A172 (cell line): ENCODE results near the gene TXNDC8. TPM values are rescaled to one million over a fixed set of nuclear protein-coding genes. Genes with fewer than 3 reads are reported as not detected.
A peak's percentile ranks its signal among the peaks of the same experiment; 100 is the strongest.

Source experiments
- DNase-seq: peaks from one replicate; pipeline ENCODE4 v3.0.0-alpha.2; 2015; ENCODE audit warnings: low spot score
- total RNA-seq: library from RNA; depleted of rRNA; stranded (reverse); fragments of >200 nt; shearing (Covaris generic); gene quantifications from 2 replicates; pipeline ENCODE4 v1.2.3, GENCODE V29; 2014; rRNA removed

TXNDC8 gene
- total RNA-seq, 1 experiment from 2014 or later = not detected

DNA sequence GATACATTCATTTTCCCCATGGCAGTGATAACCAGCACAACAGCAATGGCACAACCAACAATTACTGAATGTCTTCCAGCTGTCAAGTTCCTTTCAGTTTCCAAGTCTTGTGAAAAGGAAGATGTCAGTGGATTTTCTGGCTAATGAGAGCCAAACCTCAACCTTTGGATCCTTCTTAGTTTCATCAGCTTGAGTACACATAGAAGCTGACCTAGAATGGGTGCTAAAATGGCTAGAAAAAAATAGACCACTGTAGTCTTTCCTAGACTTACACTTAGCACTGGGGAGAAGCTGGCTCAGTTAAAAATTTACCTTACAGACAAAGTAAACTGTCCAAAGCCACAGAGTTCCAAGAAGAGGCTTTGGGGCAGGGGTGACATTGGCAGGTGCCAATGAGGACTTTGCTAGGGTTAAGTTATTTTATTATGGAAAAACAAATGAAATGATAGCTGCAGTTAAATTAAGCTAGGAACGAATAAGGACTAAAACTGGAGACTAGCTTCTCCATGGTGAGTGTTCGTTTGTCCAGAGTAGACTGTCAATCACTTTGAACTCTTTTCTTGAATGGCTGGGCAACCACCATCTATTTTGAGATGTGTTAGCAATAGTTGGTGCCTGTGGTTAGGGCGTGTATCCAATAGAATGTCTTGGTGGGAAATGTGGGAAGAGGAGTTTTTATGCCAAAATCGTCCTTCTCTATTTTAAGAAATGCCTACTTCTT, 55.5 kb downstream of the TXNDC8 start:
- DNase-seq = peak; percentile 42

DNA sequence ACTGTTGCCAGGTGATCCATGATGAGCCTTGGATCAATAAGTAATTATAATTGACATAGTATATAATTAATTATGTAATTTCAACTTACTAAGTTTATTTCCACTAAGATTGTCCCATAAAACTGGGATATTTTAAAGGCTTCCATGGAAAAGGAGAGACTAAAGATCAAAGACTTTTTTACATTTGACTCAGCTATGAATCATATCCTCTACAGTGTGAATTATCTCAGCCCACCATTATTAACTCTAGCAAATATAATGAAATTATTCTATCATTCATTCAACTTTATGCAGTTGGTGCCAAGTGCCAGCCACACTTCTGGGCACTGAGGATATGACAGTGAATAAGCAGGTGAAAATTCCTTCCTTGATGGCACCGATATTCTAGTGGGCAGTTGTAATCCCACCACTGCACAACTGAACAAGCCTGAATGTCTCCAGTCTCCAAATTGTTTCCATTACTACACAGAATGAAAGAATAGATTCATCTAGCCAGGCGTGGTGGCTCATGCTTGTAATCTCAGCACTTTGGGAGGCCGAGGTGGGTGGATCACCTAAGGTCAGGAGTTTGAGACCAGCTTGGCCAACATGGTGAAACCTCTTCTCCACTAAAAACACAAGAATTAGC, 59.5 kb downstream of the TXNDC8 start:
- peak; percentile 82 for DNase-seq

DNA sequence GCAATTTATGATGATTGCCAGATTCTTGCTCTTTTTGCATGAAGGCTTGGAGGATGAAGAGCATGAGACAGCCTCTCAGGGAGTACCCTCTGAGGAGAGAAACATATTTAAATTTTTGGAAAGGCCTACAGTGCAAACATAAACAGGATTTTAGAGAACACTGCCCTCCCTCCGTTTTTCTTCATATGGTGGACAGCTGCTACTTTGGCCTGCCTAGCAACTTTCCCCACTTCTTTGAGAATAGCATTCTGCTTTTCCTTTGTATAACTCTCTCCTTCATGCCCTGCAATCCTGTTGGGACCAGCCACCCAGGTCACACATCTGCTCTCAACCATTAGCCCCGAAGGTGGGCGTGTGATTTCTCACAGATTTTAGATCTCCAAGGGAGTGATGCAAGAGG, 60.9 kb downstream of the TXNDC8 start:
- no peak for DNase-seq

DNA sequence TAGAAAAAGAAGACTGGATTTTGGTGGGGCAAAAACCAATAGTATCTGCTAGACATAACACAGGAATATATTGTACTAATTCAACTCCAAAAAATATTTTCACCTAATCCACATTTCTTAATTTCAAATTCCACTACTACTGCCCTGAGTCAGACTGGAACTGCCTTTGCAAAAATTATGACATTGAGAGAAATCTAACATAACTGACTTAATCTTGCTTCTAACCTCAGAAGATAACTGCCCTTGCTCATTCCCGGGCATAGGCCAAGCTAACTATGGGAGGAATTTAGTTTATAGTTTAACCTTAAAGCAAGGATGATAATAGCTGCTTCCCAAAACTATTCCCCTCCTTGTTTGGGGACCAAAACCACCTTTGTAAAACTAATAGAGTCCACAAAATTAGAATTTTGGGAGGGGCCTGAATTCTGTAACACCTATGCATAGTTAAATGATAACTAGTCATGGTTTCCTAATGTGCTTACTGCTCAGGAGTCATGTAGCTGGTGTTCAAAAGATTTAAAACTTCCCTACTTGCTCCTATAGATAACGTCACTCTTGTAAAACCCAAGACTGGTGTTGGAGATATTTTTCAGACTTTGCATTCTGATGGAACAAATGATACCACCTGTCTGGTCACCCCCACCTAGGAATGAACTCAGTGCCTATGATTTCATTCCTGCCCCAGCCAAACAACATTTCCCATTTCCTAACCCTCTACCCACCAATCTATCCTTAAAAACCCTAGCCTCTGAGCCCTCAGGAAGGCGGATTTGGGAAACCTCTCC, 67.3 kb downstream of the TXNDC8 start:
- no peak for DNase-seq

DNA sequence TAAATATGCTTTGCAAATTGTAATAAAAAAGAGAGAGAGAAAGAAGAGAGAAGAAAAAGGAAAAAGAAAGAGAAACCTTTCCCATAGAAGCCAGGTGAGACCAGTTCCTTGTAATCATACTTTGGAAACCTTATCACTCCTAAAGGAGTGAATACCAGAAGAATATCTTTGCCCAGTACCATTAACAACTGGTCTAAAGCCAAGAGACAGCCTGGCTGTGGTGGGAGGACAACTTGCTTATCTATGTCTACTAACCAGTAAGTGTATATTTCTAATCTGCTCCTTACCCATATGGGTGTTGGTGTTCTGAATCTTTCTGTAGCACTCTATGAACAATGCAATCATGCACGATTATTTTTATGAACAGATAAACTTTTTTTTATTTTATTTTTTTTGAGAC, 70.9 kb downstream of the TXNDC8 start:
- DNase-seq = no peak

DNA sequence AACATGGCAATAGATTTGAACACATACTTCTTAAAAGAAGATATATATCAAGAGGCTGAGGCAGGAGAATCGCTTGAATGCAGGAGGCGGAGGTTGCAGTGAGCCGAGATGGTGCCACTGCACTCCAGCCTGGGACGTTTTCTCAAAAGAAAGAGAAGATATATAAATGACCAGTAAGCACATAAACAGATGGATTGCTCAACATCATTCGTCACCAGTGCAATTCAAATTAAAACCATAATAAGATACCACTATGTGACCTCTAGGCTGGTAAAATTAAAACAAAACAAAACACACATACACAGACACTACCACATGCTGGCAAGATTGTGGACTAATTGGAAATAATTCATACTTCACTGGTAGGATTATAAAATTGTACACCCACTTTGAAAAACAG, 76.0 kb downstream of the TXNDC8 start:
- no peak for DNase-seq

DNA sequence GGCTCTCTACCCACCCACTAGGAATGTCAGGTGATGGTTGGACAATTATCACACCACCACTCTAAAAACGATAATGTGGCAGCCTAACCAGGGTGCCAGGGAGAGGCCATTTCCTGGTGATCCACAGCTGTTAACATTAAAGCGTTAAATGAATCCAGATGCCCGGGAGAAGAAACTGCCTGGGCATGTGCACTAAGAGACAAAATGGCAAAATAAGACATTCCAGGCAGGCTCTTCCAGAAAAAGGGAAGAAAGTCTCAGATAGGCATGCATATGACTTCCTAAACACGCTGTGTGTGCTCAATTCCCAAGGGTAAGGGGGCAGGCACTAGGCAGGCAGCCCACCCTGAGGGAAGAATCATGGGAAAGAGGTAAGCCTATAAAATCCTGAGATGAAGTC, 76.8 kb downstream of the TXNDC8 start:
- DNase-seq = no peak

DNA sequence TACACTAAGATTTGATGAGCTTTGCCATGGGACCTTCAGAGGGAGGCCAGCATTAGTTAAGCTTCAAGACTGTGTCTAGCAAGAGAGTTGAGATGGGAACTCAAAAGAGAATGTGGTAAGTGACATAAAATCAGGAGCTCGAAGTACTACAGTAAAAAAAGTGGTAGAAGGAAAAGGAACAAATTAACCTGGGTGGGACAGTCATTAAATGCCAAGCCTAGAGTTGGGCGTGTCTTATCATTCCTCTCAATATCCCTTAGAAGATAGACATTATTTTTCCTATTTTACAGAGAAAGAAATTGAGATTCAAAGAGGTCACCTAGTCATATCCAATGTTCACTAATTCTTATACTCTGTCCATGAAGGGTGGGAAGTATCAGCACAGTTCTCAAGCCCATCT, 78.1 kb downstream of the TXNDC8 start:
- no peak for DNase-seq

DNA sequence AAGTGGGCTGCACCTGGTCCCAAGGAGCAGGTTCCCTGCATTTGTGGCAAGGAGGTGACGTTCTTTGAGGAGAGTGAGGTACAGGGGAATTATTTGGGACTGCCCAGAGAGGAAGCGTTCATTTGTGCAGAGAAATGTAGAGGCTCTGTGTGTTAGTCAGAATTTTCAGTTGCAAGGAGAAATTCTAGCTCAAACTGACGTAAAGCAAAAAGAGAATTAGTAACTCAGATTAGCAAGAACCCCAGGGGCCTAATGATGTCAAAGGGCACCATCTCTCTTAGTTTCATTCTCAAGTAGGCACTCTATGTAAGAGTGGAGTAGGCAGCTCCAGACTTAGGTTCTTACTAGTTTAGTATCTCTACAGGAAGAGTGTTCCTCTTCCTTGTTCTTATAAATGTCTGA, 79.0 kb downstream of the TXNDC8 start:
- no peak for DNase-seq

DNA sequence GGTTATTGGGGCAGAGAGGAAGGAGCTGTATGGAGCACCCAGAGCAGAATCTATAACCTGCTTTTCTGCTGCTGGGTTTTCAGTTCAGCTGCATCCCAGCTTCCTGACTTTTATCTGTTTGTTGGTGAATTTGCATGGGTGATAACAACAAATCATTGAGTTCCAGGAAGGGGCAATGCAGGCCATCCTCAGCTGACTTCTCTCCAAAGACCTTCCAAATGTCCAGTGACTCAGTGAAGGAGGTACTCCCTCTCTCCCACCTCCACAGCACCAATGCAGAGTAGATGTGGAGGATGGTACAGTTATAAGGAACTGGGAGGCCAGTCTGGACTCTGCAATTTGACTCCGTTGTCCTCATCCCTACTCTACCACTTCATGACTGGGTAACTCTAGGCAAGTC, 79.7 kb downstream of the TXNDC8 start:
- peak; percentile 40 for DNase-seq

DNA sequence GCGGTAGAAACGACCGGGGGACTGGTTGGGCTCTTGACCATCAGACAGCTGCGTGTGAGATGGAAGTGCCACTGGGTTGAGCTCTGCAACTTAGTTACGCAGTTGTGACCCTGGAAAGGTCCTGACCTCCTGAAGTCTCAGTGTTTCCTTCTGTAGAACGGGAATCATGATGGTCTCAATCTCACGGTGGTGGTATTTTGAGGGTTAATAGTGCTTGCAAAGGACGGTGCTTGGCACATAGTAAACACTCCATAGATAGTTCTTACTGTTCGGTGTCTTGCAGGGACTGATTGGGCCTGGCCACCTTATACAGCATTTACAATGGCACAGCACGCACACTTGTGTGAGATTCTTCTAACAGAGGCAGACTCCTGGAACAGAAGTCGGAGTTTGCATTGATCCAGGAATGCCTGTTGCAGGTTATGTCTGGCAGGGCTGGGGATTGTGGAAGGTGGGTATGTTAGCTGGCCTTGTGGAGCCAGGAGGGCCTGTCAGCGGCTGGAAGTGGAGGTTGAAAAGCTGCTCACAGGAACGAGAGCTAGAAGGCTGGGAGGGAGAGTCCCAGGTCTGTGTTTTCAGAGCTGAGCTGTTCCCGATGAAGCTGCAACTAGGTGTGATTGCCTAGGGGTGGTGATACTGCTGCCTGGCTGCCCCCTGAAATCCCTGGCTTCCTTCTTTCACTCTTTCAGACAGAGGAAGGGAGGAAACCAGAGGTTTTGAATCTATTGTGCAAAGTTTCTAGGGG, 80.4 kb downstream of the TXNDC8 start:
- peak; percentile 50 for DNase-seq

DNA sequence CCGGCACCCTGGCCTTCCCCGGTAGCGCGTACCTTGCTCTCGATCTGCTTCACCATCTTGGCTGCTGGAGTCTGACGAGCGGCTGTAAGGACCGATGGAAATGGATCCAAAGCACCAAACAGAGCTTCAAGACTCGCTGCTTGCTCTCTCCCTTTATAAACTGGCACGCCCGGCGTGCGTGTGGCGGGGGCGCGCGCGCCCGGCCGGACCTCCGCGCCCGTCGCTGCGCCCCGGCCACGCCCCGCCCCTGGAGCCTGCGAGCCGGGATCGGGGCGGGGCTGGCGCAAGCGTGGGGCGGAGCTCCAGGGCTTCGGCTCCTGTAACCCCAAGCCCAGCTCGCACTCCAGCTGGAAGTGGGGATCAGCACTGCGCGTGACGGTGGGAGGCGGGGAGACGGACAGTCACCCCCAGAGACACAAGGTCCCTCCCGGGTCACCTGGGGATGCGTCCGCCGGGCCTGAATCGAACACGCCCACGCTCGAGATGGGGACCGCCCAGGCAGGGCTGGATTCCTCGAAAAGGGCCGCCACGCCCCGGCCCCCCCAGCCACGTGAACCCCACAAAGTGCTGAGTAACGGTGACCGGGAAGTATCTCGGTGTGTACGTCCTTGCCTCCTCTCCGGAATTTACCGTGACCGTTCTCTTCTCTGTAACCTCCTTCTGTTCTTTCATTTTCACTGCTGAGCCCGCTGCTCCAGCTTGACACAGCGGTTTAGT, 81.1 kb downstream of the TXNDC8 start, which contains the start of gene TXN:
TSS of gene TXN (minus strand) at position 128 of the 717 bp plus-strand sequence. CDS start at position 56, 72 bp downstream.
- peak; percentile 96 for DNase-seq

DNA sequence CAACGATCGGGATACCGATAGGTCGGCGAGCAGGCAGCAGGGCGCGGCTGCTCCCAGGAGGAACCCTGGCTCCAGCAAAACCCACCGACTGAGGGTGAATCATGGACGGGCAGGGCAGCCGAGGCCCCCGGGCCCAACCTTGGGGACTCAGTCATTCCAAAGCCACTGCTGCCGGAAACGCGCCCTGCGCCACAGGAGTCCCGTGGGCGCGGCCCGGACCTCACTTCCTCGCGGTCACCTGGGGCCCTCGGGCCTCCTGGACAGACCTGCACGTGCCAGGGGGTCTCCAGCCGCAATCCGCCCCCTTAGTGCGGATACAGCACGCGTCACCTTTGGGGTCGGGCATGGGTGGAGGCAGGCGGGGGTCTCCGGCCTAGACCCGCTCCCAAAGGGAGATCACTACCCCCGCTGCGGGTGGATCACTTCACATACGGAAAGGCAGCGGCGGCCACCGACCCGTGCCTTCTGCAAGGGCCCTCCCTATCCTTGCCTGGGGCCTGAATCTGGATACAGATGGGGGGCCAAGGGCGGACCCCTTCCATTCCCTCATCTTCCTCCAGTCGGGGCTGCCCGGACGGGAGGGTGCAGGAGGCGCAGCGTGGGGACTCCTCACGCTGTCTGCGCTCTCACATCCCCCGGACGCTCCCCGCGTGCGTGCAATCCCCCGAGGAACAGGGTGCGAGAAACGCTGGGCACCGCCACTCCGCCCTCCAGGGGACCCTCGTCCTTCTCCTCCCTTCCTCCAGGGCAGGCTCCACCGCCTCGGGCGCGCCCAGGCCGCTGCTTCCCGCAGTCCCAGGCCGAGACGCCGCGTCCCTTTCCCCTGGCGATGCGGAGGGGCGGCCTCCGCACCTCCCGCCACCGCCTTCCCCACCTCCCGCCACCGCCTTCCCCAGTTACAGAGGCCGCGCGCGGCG, 81.9 kb downstream of the TXNDC8 start:
- peak; percentile 61 for DNase-seq

DNA sequence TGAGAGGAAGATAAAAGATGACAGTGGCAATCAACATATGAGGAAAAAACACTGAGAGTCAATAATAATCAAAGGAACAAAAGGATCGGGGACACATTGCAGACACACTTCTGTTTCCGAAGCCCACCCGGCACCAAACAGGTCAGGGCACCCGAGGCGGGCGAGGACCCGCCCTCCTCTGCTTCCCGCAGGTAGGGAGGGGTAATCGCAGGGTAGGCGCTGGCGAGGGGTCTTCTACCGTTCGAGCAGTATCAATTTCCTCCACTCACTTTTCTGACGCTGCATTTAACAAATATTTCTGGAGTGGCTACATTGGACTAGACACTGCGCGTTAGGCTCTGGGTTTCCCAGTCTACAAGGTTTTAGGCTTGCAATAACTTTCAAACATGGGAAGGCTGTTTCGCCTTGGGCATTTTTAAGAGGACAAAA, 82.6 kb downstream of the TXNDC8 start:
- no peak for DNase-seq

DNA sequence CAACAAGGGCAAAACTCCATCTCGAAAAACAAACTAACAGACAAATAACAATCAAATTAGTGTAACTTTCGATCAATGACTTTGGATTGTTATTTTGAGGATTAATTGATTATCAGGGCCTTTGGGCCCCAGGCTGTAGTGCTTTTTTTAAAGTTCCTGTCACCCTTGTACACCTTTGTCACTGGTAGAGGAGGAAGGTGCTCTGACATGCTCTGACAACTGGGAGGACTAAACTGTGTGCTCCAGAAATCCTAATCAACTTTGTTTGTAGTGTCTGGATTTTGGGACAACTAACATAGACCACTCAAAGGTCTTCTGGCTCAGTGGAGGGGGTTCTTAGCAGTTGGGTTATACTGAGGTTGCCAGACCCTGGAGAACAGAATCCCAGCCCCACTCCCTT, 83.2 kb downstream of the TXNDC8 start:
- DNase-seq = no peak

Other genes with a start within 250 kb of the TXNDC8 start
- not detected in 2 replicates for gene C9orf152, start 129.7 kb downstream of the TXNDC8 start, total RNA-seq
- 851 and 892 TPM in 2 replicates for gene TXN, start 81.4 kb downstream of the TXNDC8 start, total RNA-seq
- 0.07 TPM in 1 of 2 replicates, not detected in the other for gene SVEP1, start 241.9 kb upstream of the TXNDC8 start, total RNA-seq